ENCODE data around the gene TLE1.
"Not testable (repeated sequence)": the region's sequence is repeated elsewhere in the genome, so short reads cannot be mapped to it uniquely, and the experiment has no call there.

The TLE1 gene

GRCh38 chr9:81717061-81717746 is 27.9 kb upstream of the TLE1 start:
- peaks cover 19% of the 10 kb centered on the region for H3K4me1 ChIP-seq (ENCODE audit: control insufficient read depth, insufficient read depth, low read length)

GRCh38 chr9:81716409-81716808 is 27.1 kb upstream of the TLE1 start:
- Histone ChIP-seq H3K27me3 (ENCODE audit: control insufficient read depth, insufficient read depth, low read length, poor library complexity, severe bottlenecking) (peaks cover 3% of the 10 kb centered on the region), H3K4me3 (ENCODE audit: insufficient read depth, low read depth, low read length) (no peak overlapping the region), H3K36me3 (ENCODE audit: control insufficient read depth, insufficient read depth, low read length) (no peaks in the 10 kb centered on the region), H3K9me3 (ENCODE audit: control insufficient read depth, low read length) (no peaks in the 10 kb centered on the region), H3K4me1 (ENCODE audit: control insufficient read depth, insufficient read depth, low read length) (peaks cover 19% of the 10 kb centered on the region), H3K27ac (ENCODE audit: insufficient read depth, low read depth, low read length, poor library complexity, severe bottlenecking) (no peak overlapping the region)
- WGBS, 2 experiments, result 88 to 89% methylated on average over 6 of the region's 6 CpGs

More at GRCh38 chr9:81717061-81717746, 27.9 kb upstream of the TLE1 start:
- peaks cover 3% of the 10 kb centered on the region for H3K27me3 ChIP-seq (ENCODE audit: control insufficient read depth, insufficient read depth, low read length, poor library complexity, severe bottlenecking)
- H3K9me3 ChIP-seq (ENCODE audit: control insufficient read depth, low read length), result no peaks in the 10 kb centered on the region
- WGBS, 2 experiments, result 1 to 4% methylated on average over 4 of the region's 5 CpGs
- no peak overlapping the region for H3K4me3 ChIP-seq (ENCODE audit: insufficient read depth, low read depth, low read length)
- H3K27ac ChIP-seq (ENCODE audit: insufficient read depth, low read depth, low read length, poor library complexity, severe bottlenecking), result peak overlapping the region; percentile 38
- H3K36me3 ChIP-seq (ENCODE audit: control insufficient read depth, insufficient read depth, low read length), result no peaks in the 10 kb centered on the region

- no peaks in the 10 kb centered on the region for H3K27me3 ChIP-seq (ENCODE audit: control insufficient read depth, insufficient read depth, low read length, poor library complexity, severe bottlenecking)
- no peak overlapping the region for H3K4me3 ChIP-seq (ENCODE audit: insufficient read depth, low read depth, low read length)
- no peak overlapping the region for H3K27ac ChIP-seq (ENCODE audit: insufficient read depth, low read depth, low read length, poor library complexity, severe bottlenecking)
- 94 to 100% methylated on average over 2 of the region's 2 CpGs for WGBS, 2 experiments
- H3K4me1 ChIP-seq (ENCODE audit: control insufficient read depth, insufficient read depth, low read length), result no peaks in the 10 kb centered on the region
- no peaks in the 10 kb centered on the region for H3K36me3 ChIP-seq (ENCODE audit: control insufficient read depth, insufficient read depth, low read length)
- H3K9me3 ChIP-seq (ENCODE audit: control insufficient read depth, low read length), result no peaks in the 10 kb centered on the region
Observed at GRCh38 chr9:81705578-81705977, 16.2 kb upstream of the TLE1 start.

- Histone ChIP-seq H3K27ac (ENCODE audit: insufficient read depth, low read depth, low read length, poor library complexity, severe bottlenecking) (no peak overlapping the region), H3K36me3 (ENCODE audit: control insufficient read depth, insufficient read depth, low read length) (no peaks in the 10 kb centered on the region), H3K4me3 (ENCODE audit: insufficient read depth, low read depth, low read length) (no peak overlapping the region), H3K9me3 (ENCODE audit: control insufficient read depth, low read length) (no peaks in the 10 kb centered on the region), H3K4me1 (ENCODE audit: control insufficient read depth, insufficient read depth, low read length) (peaks cover 12% of the 10 kb centered on the region), H3K27me3 (ENCODE audit: control insufficient read depth, insufficient read depth, low read length, poor library complexity, severe bottlenecking) (peaks cover 22% of the 10 kb centered on the region)
- WGBS, 2 experiments, result 57 to 69% methylated on average over 7 of the region's 7 CpGs
Observed at GRCh38 chr9:81694541-81694940, 5.2 kb upstream of the TLE1 start.

- H3K9me3 ChIP-seq (ENCODE audit: control insufficient read depth, low read length), result no peaks in the 10 kb centered on the region
- 86 to 87% methylated on average over 5 to 6 of the region's 6 CpGs for WGBS, 2 experiments
- peaks cover 12% of the 10 kb centered on the region for H3K4me1 ChIP-seq (ENCODE audit: control insufficient read depth, insufficient read depth, low read length)
- peaks cover 22% of the 10 kb centered on the region for H3K27me3 ChIP-seq (ENCODE audit: control insufficient read depth, insufficient read depth, low read length, poor library complexity, severe bottlenecking)
- H3K27ac ChIP-seq (ENCODE audit: insufficient read depth, low read depth, low read length, poor library complexity, severe bottlenecking), result no peak overlapping the region
- no peaks in the 10 kb centered on the region for H3K36me3 ChIP-seq (ENCODE audit: control insufficient read depth, insufficient read depth, low read length)
- H3K4me3 ChIP-seq (ENCODE audit: insufficient read depth, low read depth, low read length), result no peak overlapping the region
Observed at GRCh38 chr9:81693671-81694378, 4.5 kb upstream of the TLE1 start.

- H3K27me3 ChIP-seq (ENCODE audit: control insufficient read depth, insufficient read depth, low read length, poor library complexity, severe bottlenecking), result peaks cover 22% of the 10 kb centered on the region
- no peaks in the 10 kb centered on the region for H3K36me3 ChIP-seq (ENCODE audit: control insufficient read depth, insufficient read depth, low read length)
- peaks cover 16% of the 10 kb centered on the region for H3K4me1 ChIP-seq (ENCODE audit: control insufficient read depth, insufficient read depth, low read length)
- H3K27ac ChIP-seq (ENCODE audit: insufficient read depth, low read depth, low read length, poor library complexity, severe bottlenecking), result no peak overlapping the region
- WGBS, 2 experiments, result 1% methylated on average over 19 to 23 of the region's 23 CpGs
- H3K9me3 ChIP-seq (ENCODE audit: control insufficient read depth, low read length), result no peaks in the 10 kb centered on the region
- peak overlapping the region; percentile 40 for H3K4me3 ChIP-seq (ENCODE audit: insufficient read depth, low read depth, low read length)
Observed at GRCh38 chr9:81690251-81690851, 1.0 kb upstream of the TLE1 start.

GRCh38 chr9:81689093-81689342 is 329 bp downstream of the TLE1 start:
- 0% methylated on average over 21 of the region's 21 CpGs for WGBS, 2 experiments

GRCh38 chr9:81688262-81689092 is 870 bp downstream of the TLE1 start:
- H3K9me3 ChIP-seq (ENCODE audit: control insufficient read depth, low read length); H3K36me3 ChIP-seq (ENCODE audit: control insufficient read depth, insufficient read depth, low read length): not testable (repeated sequence)
- H3K27me3 ChIP-seq (ENCODE audit: control insufficient read depth, insufficient read depth, low read length, poor library complexity, severe bottlenecking), result peaks cover 22% of the 10 kb centered on the region
- WGBS, 2 experiments, result 0% methylated on average over 107 of the region's 107 CpGs
- H3K4me1 ChIP-seq (ENCODE audit: control insufficient read depth, insufficient read depth, low read length), result peaks cover 22% of the 10 kb centered on the region
- H3K27ac ChIP-seq (ENCODE audit: insufficient read depth, low read depth, low read length, poor library complexity, severe bottlenecking), result peak overlapping the region; percentile 57
- peak overlapping the region; percentile 76 for H3K4me3 ChIP-seq (ENCODE audit: insufficient read depth, low read depth, low read length)

More at GRCh38 chr9:81689093-81689342, 329 bp downstream of the TLE1 start:
- H3K9me3 ChIP-seq (ENCODE audit: control insufficient read depth, low read length); H3K36me3 ChIP-seq (ENCODE audit: control insufficient read depth, insufficient read depth, low read length): not testable (repeated sequence)
- Histone ChIP-seq H3K4me1 (ENCODE audit: control insufficient read depth, insufficient read depth, low read length) (peaks cover 21% of the 10 kb centered on the region), H3K27ac (ENCODE audit: insufficient read depth, low read depth, low read length, poor library complexity, severe bottlenecking) (peak overlapping the region; percentile 57), H3K4me3 (ENCODE audit: insufficient read depth, low read depth, low read length) (peak overlapping the region; percentile 76), H3K27me3 (ENCODE audit: control insufficient read depth, insufficient read depth, low read length, poor library complexity, severe bottlenecking) (peaks cover 22% of the 10 kb centered on the region)

GRCh38 chr9:81687521-81688261 is 1.7 kb downstream of the TLE1 start:
- H3K36me3 ChIP-seq (ENCODE audit: control insufficient read depth, insufficient read depth, low read length), result no peaks in the 10 kb centered on the region
- peaks cover 28% of the 10 kb centered on the region for H3K4me1 ChIP-seq (ENCODE audit: control insufficient read depth, insufficient read depth, low read length)
- H3K27ac ChIP-seq (ENCODE audit: insufficient read depth, low read depth, low read length, poor library complexity, severe bottlenecking), result no peak overlapping the region
- peak overlapping the region; percentile 76 for H3K4me3 ChIP-seq (ENCODE audit: insufficient read depth, low read depth, low read length)
- no peaks in the 10 kb centered on the region for H3K9me3 ChIP-seq (ENCODE audit: control insufficient read depth, low read length)
- WGBS, 2 experiments, result 0% methylated on average over 51 of the region's 51 CpGs
- peaks cover 22% of the 10 kb centered on the region for H3K27me3 ChIP-seq (ENCODE audit: control insufficient read depth, insufficient read depth, low read length, poor library complexity, severe bottlenecking)
